Esophagus squamous epithelium (tissue), 4 donors: ENCODE data around the gene RBM47.

Experiments
- POLR2A ChIP-seq, 4 donors: fragments of 450-650 bp; IDR thresholded peaks; one replicate each; pipeline ENCODE4 v1.6.1; 2017; ENCODE audit warnings: antibody characterized with exemption in 4 of 4, mild to moderate bottlenecking in 4 of 4, moderate library complexity in 3 of 4
- TF ChIP-seq, protein P1 (sequence below), 6 experiments: fragments of 450-650 bp in 4 of 6; fragments of 200-600 bp in 2 of 6; sonication (generic) in 2 of 6; IDR thresholded peaks; one replicate each; pipeline ENCODE4 v1.5.1; 2016 to 2019; ENCODE audit warnings: antibody characterized with exemption in 6 of 6, mild to moderate bottlenecking in 4 of 6, moderate library complexity in 4 of 6

DNA sequence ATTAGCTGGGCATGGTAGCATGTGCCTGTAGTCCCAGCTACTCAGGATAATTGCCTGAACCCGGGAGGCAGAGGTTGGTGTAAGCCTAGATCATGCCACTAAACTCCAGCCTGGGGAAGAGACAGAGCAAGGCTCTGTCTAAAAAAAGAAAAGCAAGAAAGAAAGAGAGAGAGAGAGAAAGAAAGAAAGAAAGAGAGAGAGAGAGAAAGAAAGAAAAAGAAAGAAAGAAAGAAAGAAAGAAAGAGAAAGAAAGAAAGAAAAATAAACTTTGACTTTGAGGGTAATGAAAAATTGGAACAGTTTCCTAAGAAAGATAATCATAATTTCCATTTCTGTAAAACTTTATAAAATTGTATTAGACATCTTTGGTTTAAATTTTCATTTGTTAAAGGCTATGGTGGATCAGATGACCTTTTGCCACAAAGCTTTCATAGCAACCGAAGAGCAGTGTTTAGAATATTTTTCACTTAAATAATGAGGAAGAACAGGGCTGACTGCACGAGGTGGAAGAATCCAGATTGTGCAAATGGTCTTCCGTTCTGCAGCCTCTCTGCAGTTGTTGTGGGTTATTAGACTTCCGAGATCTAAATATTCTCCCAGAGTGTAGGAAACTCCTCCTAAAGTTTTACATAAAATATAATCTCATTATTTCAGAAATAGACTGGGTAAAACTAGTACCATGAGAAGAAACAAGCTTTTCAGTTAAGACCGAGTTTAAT, 55.9 kb downstream of the RBM47 start:
- TF ChIP-seq POLR2A (IDR thresholded peaks at IDR 0.05), result no peak
- TF ChIP-seq, protein P1, sequence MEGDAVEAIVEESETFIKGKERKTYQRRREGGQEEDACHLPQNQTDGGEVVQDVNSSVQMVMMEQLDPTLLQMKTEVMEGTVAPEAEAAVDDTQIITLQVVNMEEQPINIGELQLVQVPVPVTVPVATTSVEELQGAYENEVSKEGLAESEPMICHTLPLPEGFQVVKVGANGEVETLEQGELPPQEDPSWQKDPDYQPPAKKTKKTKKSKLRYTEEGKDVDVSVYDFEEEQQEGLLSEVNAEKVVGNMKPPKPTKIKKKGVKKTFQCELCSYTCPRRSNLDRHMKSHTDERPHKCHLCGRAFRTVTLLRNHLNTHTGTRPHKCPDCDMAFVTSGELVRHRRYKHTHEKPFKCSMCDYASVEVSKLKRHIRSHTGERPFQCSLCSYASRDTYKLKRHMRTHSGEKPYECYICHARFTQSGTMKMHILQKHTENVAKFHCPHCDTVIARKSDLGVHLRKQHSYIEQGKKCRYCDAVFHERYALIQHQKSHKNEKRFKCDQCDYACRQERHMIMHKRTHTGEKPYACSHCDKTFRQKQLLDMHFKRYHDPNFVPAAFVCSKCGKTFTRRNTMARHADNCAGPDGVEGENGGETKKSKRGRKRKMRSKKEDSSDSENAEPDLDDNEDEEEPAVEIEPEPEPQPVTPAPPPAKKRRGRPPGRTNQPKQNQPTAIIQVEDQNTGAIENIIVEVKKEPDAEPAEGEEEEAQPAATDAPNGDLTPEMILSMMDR (IDR thresholded peaks at IDR 0.05), result no peak
